NCI-H2081 treated with DMSO at 0.1 percent for 48 hours (cell line): Measurements from ENCODE around the gene ATG5.

Experiments used
- DNase-seq: peaks from one replicate; lab custom pipeline; 2025; lab: John Stamatoyannopoulos, UW

The ATG5 gene

DNA sequence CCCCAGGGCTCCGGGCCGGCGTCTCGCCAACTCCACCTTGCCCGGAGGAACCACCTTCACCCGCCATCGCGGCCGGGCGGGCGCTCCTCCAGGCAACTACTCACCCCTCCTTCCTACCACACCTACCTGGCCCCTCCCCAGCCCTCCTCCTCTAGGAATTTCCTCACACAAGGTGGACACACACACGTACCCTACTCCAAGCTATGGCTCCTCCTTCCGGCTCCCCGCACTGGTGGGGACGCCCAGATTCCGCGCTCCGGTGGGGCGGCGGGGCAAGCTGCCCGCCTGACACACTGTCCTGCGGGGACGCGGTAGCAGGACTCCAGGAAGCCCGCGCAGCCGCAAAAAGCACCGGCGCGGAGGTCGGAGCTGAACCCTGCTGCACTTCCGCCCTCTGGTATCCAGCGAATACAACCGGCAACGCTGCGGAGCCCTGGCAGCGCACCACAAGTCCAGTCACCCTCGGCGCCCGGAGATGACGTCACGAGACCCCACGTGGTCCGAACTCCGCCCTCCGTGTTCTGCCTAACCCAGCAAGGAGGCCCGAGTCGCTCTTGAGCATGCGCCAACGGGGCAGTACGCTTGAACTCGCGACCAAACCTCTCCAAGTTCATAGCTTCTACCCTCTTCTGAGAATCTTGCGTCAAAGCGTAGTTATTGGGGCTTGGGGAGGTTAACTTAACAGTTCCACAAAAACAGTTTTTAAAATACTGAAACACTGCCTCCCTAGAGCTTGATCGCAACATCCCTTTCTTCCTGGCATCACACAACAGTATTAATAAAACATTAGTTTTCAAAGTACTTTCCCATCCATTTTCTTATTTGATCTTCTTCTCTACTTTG, at the start of gene ATG5:
TSS of gene ATG5 (minus strand) at position 425 of the 843 bp plus-strand sequence. CDS start 9,552 bp downstream, outside the sequence.
- peak; percentile 71 for DNase-seq

DNA sequence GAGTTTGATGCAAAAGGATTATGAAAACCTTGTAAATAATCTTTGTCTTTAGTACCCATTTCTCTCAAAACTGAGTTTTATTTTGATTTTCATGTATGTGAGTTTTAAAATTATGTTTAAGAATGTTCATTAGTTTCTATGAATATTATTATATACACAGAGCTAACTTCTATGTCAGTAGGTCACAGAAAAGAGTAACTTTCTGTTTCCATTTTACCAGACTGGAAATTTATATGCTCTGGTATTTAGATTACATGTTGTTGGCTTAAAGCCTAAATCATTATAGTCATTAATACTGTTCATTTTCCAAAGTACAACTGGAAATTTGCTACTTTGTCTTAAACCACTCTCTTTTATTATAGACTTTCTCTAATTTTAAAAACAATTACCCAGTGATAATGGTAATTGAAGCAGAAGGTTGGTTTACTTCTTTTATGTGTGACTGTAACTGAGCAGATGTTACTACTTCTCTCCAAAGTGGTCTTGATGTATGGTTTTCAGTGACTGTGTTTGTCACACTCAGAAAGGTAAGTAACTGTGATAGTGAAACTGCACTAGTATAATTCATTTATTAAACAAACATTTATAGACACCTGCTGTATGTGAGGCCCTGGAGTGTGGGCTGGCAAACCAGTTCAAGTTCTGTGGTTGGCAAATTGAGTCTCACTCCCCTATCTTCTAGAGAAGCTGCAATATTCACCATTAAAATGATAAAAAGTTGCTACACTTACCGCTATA, 48.1 kb upstream of the ATG5 start:
- DNase-seq = no peak

DNA sequence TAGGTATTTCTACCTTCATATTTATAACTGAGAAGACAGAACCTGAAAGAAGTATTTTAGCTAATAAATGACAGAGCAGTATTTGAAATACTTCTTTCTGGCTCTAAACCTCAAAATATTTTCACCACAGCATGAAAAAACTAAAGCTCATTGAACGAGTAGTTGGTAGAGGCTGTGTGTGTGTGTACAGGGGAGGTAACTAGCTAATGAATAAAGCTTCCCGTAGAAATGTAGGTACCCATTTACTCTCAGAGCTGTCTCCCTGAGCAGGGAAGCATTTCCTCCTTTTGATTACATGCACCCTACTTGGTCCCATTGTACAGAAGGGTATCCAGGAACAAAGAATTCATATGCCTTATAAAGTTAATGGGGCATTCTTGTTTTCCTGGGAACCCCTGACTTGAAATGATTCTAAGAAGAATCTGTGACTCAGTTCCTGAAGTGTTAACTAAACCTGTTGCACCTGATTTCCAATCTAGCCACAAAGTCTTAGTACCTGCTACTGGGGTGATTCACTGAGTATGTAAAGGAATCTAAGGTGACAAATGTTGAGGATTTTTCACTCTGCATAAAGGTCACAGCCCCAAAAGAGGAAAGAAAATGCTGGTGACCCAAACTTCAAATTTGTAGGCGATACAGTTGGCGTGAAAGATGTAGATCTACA, 47.4 kb upstream of the ATG5 start:
- DNase-seq = no peak

DNA sequence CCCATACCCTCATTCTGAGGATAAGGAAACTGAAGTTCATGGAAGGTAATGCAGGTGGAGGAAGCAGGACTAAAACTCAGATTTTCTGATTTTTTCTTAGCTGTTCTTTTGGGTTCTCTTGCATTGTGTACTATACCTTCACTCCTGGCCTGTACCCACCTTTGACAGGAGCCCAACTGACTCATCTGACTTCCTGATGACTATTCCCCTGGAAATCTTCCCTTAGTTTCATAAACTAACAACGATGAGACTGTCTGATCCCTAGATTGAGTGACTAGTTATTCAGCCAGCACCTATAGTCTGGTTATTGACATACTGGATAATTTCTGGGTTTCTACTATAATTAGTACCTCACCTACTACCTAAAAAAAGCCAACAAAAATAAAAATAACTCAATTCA, 45.1 kb upstream of the ATG5 start:
- no peak for DNase-seq

DNA sequence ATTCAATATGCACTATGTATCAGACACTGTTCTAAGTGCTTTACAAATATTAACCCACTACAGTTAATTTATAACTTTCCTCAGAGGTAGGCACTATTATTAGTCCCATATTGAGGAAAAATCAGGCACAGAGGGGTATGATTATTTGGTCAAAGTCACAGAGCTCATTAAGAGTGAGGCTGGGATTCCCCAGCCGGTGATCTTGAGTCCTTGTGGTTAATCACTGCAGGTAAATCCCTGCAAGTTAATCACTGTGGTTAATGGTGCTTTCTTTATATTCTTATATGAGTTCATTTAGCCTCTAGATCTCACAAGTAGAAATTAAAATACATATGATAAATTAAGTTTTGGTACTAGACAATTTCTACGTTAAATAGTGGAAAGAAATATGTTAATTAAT, 44.2 kb upstream of the ATG5 start:
- DNase-seq = no peak

DNA sequence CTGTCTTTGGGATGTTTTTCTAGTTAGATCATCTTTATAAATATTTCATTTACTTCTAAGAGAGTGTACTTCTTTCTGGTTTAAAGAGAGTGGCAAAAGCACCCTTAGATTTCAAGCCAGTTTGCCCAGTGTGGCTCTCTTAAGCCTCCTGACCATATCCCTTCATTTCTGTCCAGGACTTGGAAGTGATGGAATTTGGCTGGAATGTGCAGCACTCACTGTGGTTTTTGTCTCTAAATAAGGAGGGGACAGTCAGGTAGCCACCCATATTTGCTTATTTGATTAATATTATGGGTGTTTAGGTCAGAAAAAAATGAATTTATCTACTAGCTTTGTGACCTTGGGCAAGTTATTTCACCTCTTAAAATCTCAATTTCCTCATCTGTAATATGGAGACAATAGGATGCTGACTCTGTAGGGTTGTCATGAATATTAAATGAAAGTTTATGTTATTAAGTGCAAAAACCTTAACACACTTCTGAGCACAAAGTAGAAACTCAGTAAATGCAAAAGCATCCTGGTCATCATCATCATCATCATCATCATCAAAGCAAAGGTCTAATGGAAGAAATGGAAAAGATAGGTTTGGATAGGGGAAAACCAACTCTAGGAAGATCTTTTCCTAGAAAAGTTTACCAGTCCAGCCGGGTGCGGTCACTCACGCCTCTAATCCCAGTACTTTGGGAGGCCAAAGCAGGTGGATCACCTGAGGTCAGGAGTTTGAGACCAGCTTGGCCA, 38.0 kb upstream of the ATG5 start:
- no peak for DNase-seq

DNA sequence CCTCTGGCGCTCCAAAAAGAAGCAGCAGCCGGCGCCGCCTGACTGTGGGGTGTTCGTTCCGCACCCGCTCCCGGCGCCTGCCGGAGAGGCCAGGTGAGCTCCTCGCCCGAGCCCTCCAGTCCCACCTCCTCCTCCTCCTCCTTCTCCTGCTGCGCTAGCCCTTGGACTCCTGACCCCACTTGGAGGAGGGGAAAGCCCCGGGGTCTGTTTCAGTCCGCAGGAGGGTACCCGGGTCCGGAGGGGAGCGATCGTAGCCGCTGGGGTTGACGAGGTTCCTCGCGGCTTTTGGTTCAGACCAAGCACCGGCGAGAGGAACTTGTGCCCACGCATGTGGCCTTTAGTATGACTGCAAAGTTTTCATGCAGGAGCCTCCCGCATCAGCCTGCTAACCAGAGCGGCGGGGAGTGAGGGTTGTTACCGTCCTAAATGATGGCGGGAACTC, 35.5 kb upstream of the ATG5 start:
- no peak for DNase-seq

DNA sequence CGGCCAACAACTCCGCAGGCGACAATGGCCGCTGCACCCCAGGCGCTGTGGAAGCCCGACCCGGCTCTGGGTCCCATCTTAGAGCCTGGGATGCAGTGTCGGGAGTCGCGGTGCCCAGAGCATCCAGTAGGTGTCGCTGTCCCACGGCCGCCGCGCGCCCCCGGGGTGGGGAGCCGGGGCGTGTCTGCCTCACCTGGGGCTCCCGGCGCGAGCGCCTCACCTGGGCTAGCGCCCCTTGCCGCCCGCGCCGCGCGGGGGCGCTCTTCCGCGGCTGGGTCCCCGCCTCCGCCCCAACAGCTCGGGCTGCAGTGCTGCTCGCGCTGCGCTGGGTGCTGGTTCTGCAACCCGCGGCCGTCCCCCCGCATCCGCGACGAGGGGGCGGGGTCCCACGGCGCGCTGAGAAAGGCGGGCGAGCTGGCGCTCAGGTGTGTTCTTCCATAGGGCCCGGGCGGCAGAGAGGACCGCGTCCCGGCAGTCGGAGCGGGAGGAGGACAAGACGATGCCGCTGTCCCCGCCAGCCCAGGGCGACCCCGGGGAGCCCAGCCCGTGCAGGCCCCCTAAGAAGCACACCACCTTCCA, 34.9 kb upstream of the ATG5 start, which contains the start of gene CRYBG1:
TSS of gene CRYBG1 (plus strand) at position 308 of the 579 bp plus-strand sequence. CDS start at position 500, 192 bp downstream.
- peak; percentile 9 for DNase-seq

DNA sequence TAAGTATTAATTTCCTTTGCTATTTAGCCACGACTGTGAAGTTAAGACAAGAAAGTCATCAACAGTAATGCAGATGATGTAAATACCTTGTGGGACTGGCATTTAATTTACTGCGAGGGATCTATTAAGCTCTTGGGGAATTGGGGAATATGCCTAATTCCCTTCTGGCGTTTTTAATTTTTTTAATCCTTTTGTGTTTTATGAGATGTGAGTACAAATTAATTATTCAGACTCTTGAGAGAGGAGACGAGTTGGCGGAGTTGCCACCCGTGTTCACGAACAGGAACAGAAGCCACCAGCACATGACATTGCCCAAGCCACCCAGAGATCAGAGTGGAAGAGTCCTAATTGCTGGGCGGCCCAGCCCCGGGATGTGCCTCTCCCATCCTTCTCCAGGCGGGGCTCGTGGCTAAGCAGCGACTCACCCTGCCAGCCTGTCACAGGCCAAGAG, 34.4 kb upstream of the ATG5 start:
- no peak for DNase-seq

DNA sequence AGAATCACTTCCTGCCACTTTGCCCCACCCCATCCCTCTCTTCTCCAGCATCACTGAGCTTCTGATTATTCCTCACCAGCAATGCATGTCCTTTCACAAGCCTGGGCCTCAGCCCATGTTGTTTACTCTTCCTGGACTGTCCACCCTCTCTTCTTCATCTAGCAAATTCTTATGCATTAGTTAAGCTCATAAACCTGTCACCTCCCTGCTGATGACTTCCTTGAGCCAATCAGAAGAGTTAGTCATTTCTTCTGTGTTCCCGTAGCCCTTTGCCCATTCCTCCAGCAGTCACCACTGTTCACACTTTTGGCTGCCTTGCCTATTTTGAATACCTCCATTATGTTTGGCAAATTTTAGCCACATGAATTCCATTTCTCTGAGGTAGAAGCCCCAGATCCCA, 30.8 kb upstream of the ATG5 start:
- DNase-seq = no peak

DNA sequence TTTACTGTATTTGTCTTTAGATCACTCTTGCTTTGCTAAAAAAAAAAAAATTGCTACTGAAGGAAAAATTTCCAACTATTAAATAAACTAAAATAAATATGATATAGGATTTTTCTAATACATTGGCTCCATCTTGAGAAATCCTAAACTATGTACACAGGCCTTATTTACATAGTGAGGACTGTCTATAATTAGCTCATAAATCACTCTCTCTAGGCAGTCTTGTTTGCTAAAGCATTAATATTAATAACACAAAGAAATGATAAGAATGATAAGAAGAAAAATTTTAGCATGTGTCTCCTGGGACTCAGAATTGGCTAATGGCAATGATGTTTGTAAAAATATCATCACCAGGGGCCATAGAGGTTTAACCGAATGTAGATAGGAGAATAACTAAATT, 21.7 kb upstream of the ATG5 start:
- no peak for DNase-seq

DNA sequence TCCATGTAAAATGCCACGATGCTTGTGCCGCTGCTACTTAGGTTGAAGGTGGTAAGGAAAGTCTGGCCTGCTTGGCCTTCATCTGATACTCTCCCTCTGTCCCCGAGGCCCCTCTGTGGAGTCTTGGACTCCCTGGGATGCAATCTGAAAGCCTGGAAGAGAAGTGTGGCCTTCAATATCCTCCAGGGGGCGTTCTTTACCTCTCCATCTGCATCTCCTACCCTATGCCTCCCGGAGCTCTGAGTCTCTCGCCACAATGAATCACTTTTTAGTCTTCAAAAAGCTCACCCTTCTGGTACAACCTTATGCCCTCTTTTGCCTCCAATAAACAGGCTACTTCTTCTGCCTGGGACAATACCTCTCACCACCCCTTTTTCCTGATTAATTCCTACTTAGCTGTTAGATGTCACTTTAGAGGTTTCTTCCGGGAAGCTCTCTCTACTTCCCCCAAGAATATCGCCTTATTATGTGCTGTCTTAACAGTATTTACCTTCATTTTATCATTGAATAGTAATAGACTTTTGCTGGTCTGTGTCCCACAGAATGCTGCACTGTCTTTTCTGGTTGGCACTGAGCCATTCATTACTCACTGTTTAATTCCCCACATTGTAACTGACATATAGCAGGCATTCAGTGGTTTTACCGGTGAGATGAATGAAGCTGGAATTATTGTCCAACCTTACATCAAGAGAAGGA, 13.9 kb upstream of the ATG5 start:
- no peak for DNase-seq

DNA sequence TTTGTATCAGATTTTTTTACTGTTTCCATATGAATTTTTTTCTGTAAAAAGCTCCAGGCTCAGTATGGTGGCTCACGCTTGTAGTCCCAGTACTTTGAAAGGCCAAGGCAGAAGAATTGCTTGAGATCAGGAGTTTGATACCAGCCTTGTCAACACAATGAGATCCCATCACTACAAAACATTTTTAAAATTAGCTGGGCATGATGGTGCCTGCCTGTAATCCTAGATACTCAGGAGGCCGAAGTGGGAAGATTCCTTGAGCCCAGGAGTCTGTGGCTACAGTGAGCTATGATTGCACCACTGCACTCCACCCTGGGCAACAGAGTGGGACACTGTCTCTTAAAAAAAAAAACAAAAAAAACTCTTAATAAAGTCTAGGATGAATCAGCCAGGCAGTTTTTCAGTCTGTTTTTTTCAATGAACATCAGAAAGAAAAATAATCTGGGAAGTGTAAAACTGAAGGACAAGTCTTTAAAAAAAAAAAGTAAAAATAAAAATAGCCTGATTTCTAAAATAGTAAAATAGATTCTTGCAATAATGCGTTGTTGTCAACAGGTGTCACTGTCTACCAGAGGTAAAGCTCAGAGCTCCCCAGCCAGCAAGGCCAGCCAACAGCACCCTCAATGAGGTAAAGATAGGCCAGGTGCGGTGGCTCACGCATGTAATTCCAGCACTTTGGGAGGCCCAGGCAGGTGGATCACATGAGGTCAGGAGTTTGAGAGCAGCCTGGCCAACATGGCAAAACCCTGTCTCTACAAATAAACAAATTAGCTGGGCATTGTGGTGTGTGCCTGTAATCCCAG, 9.3 kb upstream of the ATG5 start:
- DNase-seq = no peak

DNA sequence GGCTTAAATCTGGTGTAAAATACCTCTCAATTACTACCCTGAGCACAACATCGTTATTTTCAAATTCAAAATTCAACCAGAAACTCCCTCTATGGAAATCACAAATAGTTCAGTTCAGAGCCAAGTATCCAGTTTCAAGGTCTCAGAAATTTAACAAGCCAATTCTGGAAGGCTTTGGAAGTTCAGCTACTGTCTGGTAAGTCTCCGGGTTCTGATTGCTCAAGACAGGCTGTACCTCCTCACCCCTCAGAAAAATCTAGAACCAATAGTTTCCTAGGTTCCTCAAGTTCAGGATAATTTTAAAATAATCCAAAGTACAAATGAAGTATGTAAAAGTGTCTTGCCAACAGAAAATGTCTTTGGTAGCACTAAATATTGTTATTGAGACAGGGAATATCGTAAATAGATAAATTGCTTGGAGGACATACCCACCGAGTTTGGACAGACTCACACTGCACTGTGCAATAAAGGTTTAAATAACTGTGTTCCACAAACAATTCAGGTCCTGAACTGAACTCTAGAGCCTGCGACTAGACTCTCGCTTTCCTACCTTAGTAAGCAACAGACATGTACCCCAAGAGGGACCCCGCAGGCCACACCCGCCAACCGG, 729 bp downstream of the ATG5 start:
- no peak for DNase-seq

DNA sequence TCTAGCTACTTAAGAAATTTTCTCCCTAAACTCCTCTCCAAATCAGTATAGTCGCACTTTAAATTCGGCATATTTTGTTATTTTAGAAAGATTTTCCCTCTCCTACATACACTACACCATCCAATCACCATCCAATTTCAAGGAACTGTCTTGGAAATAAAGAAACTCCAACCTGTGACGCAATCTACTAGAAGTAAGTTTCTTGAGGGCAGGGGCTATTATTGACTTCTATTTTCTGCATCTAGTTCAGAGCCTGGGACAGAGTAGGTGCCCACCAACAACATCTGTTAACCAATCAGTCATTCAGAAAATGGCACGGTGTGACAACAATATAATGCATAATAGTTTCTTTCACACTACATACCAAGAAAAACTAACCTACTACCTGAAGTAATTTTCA, 3.6 kb downstream of the ATG5 start:
- DNase-seq = no peak

DNA sequence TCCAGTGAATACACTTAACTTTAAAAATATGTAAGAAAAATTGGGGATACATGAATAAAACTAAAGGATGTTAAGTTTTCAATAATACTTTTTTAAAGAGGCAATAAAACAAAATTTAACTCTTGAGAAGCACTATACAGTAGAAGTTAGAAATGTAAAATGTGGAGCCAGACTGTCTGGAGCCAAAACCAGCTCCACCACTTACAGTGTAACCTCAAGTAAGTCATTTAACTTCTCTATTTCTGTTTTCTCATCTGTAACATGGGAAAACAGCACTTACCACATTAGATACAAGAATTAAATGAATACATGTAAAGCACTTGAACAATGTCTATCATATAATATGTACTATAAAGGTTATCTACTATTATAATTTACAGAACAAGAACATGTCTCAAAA, 6.7 kb downstream of the ATG5 start:
- DNase-seq = no peak

DNA sequence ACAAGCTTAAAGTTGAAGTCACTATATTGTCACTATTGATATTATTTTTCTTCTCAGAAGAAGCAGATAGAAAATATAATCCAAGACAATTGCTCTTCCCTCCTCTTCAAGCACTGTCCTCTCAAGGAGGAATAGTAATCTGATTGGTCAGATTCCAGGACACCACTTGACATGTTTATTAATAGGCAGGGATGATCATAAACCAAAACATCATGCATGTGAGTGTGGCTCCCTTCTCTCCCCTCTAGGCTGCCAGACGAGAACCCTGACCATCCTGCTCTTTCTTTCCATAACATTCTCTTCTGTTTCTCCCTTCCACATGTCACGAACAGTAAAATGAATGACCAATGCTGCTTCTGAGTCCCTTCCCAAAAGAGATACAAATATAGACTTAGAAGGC, 7.5 kb downstream of the ATG5 start:
- no peak for DNase-seq

DNA sequence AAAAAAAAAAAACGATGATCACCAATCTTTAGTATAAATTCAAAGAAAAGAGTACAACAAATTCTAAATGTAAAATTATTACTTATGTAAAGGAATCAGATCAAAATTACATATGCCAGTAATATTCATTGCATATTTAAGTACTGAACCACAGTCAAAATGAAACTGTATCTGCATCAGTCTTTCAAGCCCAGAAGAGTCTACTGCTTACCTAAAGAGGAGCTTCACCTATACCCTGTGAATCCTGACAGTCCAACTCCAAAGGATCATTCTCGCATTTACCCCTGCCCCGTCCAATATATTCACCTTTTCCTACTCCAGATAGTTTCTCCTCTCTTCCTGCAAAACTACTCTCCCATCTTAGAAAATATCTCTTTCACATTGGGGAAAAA, 9.2 kb downstream of the ATG5 start:
- no peak for DNase-seq

DNA sequence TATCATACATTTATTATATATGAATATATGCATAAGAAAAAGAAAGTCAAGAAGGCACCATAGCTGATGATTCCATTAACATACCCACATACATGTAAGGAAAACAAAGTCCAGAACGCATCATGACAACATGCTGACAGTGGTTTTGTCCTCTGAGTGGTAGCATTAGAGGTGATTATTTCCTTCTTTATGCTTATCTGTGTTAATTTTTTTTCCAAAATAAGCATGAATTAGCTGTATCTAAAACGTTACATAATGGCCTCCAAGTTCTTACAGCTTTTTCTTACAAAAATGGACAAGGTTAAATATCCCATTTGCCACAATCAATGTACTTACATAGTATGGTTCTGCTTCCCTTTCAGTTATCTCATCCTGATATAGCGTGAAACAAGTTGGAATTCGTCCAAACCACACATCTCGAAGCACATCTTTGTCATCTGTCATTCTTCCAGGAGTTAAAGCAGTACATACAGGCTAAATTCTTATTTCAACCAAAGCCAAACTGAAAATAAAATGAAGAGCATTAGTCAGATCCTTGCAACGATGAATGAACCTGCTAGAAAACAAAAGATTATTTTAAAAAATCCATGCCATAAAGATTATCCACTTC, 9.7 kb downstream of the ATG5 start:
- no peak for DNase-seq
